Astrocyte (in vitro differentiated cells and primary cell): ENCODE results near the gene ANKRD62.

Source experiments
- CTCF ChIP-seq: IDR thresholded peaks from 2 replicates; pipeline ENCODE4 v1.5.1; 2011; ENCODE audit warnings: low read depth, mild to moderate bottlenecking, inconsistent platforms, low read length, moderate library complexity; ENCODE audit not compliant: insufficient read depth
- EZH2 ChIP-seq: IDR thresholded peaks from 2 replicates; pipeline ENCODE4 v1.6.1; 2012; ENCODE audit warnings: mild to moderate bottlenecking, low read length, inconsistent platforms; ENCODE audit not compliant: insufficient read depth

GRCh38 chr18:12064086-12064763 is 29.4 kb upstream of the ANKRD62 start:
- TF ChIP-seq CTCF (no peak), EZH2 (no peak)
